ENCODE measurements around the gene SORL1.

The SORL1 gene

DNA sequence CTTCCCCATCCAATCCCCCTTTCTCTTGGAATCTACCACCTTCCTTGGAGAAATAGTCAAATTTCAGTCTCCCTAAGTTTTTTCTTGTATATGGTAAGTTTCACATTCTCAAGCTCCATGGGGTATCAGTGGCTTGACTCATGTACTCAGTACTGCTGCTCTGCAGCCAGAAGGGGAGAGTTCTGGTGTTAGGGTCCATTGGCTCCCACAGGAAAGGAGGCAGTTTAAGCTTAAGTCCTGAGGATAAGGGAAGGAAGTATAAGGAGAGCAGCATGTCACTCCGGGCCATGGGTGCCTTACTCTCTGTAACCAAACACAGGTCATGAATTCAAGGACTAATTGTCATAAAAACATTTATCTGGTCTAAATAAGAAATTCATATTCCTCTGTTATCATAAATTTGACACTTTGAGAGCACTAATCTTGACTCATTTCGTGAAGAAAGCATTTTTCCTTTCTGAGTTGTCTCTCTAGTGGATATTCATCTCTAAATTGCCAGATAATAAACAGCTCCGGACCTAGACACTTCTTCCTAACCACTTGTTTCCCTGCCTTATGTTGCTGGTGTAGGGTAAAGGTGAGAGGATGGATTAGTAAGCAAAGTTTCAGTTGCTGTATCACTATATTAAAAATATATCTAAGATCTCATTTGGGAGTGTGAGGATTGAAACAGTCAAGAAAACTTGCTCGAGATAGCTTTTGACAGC, 20.1 kb upstream of the SORL1 start:
- DNase-seq = no peak

- DNase-seq = no peak
These were observed 17.0 kb upstream of the SORL1 start for GRCh38 chr11:121435132-121435531.

DNA sequence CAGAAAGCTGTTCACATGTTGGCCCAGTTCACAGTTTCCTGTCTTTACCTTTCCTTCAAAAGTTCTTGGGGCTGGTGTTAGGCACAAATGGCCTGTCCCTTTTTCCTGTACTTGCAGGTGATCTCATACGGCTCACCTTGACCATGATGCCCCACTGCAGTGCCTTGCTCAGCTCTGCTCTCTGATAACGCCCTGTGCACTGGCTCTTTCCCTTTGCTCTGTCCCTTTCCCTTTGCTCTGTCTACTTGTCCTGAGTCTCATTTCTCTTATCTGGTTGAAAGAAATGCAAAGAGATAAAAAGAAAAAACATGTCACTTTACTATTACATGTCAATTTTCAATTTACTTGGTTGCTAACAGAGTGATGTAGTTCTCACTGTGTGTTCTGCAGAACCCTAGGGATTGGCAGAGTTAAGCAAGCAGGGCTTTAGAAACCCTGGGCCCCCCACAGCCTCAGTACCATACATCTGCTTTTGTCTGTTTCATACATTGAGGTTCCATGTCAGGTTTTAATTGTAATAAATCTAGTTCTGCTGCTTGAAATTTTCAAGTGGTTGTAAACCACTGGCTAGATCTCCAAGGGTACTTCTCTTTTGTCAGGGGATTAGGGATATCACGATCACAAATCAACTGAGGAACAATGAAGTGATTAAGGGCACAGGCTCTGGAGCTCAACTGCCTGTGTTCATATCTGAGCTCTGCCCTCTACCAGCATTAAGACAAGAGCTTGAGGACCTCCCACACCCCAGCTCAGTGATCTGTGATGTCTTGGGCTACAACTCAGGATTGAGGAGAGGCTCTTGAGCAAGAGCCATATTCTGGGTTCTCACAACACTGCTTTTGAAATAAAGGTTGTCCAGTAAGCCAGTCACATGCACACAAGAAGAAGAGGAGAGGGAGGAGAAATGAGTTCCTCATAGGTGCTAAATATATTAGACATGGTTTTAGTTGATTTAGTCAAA, 16.3 kb upstream of the SORL1 start:
- DNase-seq = no peak

DNA sequence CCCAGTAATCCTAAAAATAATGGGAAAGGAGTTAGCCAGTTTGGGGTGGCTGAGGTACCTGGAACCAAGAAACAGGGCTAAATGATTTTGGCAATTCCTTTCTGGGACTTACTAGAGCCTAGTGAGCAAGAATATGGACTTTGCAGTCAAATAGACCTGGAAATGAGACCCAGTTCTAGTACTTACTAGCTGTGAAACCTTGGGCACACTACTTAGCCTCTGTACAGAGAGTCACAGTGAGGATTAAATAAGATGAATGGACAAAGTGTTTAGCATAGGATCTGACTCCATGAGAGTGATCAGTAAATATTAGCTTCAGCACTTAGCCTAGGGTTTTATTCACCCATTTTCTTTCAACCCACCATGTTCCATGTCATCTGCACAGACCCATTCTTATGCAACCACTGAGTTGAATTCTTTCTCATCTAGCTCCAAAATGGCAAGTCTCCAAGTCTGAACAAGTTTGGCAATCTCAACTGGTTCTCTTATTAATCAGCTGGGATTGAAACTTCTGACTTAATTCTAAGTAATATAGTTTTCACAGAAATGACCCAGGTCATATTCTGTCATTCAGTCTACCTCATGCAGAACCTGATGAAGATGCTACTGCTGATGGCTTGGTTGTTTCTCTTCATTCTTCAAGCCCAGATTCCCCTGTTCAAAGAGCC, 15.0 kb upstream of the SORL1 start:
- DNase-seq = no peak

- DNase-seq = no peak
These were observed 14.4 kb upstream of the SORL1 start for GRCh38 chr11:121437686-121438078.

DNA sequence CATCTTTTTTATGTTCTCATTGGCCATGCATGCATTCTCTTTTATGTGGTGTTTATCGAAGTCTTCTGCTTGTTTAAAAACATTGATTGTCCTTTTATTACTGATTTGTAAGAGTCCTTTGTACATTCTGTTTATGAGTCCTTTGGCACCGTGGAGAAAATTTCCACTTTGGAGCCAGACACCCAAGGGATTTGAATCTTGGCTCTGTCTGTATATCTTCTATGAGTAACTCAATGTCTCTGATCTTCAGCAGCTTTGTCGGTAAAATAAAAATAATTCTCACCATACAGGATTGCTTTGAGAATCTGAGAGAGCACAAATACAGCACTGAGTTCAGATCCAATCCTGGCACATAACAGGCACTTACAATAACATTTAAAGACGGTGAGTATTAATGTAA, 12.8 kb upstream of the SORL1 start:
- DNase-seq = no peak

DNA sequence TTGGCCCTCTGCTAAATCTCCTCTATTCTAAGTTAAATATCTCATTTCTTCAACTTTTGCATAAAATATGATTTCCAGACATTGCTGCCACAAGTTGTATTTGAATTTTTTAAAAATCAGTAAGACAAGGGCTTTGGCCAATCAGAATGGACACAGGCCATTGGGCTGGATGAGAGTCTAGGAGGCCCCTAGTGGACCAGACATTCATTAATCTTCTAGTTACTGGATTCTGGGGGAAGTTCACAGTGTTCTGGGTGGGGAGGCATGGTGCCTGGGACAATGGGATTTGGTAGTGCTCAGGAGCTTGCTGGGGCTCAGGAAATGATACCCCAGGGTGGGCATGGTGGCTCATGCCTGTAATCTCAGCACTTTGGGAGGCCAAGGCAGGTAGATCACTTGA, 12.4 kb upstream of the SORL1 start:
- no peak for DNase-seq

GRCh38 chr11:121441521-121441920, 10.6 kb upstream of the SORL1 start:
- DNase-seq = no peak

DNA sequence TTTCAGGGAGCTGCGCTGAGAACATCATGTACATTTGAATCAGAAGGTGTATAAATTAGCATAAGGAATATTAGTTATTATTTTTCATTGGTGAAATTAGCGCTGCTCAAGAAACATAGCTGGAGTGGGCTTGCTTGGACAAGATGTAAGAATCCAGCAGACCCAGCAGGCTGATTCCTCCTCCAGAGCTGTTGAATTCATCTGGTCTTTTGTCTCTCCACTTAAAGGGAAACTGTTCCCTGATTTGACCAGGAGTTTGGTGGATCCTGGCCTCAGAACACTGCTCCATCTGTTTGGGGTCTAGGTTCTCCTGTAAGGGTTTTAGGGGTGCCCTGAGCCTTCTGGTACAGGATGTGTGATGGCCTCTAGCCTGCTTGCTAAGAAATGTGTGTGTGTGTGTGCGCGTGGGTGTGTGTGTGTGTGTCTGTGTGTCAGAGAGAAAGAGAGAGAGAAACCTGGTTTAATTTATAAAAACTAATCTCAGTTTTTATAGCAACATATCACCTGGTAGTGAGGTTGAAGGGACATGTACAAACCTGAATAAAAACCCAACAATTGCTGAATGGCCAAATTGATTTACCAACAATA, 8.3 kb upstream of the SORL1 start:
- DNase-seq = peak in 1 of 2 experiments; percentile 37

GRCh38 chr11:121444526-121444925, 7.6 kb upstream of the SORL1 start:
- no peak for DNase-seq

DNA sequence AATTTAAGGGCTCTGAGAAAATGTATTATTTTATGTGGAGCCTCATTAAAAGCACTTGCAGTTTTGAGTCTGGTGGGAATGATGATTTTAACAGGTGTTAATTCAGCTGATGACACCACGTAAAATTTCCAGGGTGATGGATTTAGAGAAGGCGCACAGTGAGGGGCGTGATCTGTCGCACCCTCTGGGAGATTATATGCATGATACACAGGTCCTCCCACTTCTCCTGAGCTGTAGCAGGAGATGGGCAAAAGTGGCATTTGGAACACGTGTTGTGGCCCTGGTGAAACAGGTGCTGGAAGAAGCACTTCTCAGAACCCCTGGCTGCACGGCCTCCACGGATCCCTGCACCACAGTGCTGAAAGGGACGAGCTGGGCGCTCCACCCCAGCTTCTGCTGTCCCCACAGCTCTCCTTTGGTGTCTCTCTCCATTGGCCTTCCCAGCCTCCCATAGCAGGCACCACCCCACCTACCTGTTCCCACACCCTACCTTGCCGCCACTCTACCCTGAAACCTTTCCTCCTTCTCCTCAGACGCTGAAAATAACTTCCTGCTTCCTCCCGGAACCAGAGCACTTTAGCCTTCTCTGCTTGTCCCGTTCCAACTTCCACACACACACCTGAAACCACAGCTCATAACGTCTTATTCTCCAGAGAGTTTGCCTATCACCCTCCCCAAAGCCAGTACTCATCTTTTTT, 6.9 kb upstream of the SORL1 start:
- no peak for DNase-seq

DNA sequence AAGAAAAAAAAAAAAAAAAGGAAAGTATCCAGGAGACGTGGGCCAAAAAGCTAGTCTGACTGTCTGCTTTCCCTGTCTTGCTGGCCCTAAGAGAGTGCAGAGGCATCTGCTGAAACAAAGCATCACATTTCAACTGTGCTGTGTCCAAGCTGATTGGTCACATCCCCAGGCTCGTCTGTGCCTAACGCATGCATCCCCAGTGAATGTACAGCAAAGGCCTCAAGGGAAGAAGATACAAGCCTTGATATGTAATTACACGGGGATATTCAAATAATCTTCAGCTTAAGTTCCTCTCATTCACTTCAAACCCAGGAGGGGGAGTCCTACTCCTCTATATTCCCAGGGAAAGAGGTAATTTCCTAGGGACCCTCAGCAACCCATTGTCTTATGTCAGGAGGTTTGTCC, 5.4 kb upstream of the SORL1 start:
- no peak for DNase-seq

DNA sequence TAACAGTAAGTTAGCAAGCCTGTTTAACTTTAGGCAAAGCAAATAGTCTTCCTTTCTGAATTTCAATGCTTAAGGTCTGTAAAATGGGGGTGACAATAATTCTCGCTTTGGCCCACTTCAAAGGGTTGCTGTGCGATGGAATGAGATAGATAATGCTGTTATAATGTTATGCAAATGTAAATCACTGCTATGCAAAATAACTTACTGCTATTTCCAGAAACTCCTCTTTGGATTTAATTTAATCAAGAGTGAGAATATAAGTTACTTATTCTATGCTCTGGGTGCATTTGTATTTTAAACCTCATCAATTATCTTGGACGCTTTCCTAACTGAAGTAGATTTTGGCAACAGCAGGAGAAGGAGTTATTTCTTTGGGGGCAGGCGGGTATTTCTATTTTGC, 4.1 kb upstream of the SORL1 start:
- DNase-seq = no peak

DNA sequence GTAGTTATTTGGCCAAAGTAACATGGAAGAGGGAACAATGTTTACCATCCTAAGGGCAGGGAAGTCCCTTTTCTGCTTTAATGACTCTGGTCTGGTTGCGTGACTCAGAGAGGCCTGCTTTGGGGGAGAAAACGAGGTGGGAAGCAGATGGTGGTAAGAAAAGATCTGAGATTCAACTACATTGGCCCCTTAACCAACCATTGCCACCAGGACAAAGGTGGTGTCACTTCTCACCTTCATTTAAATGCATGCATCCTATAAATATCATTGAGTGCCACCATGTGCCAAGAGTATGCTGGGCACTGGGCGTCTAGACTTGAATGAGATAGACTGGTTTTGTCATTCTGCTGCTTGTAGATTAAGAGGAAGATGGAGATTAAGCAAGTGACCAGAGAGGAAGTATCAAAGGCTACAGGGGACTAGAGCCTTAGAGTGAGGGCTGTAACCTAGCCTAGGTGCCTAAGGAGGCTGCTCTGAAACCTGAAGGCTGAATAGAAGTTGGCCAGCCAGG, 3.6 kb upstream of the SORL1 start:
- DNase-seq = no peak

- no peak for DNase-seq
These were observed 3.0 kb upstream of the SORL1 start for GRCh38 chr11:121449123-121449522.

DNA sequence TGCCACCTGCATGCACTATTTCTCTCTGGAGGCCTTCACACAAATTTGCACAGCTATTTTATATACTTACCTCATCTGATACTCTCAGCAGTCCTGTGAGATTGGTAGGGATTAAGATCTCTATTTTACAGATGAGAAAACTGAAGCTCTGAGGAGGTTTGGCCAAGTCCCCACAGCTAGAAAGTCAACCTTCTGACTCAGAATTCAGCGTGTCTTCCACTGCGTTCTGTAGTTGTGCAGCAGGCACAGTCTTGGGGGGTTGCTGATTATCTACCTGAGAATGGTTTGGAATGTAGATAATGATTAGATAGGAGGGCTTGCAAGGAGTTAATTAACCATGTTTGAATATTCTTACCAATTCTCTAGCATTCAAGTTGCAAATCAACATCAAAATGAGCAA, 2.5 kb upstream of the SORL1 start:
- DNase-seq = no peak

- DNase-seq = no peak
These were observed 1.7 kb upstream of the SORL1 start for GRCh38 chr11:121450401-121450800.

DNA sequence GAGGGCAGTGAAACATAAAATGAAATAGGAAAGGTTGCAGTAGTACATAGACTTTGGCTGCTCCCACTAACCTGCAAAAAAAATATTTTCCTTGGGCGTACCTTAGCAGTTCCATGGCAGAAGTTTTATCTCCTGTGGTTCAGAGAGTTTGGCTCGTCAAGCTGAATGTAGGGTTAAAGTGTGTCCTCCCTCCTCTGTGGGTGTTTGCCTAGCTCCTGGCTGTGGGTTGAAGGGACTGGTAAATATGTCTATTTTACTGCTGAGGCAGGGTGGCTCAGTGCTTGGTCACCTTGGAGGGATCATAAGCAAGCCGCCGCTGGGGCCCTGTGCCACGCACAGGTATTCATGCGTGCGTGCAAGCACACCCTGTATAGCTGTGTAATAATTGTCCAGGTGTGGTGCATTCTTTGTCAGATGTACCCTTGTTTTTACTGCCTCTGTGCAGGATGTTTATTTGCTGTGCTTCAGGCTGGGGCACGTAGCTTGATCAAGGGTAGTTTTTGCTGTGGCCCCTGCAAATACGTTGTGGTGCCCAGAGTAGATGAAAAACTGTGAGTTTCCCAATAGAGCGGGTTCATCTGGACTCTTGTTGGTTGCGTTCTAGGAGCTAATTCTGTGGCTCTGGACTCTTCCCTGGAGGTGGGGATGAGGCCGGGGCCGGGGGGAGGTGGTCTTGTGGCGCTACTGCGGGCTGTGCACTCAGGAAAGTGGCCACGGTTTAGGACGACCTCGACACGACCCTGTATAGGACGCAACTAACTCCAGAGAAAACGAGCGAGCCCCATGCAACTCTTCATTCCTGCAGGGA, 732 bp upstream of the SORL1 start:
- DNase-seq = peak; percentile 37 to 53

DNA sequence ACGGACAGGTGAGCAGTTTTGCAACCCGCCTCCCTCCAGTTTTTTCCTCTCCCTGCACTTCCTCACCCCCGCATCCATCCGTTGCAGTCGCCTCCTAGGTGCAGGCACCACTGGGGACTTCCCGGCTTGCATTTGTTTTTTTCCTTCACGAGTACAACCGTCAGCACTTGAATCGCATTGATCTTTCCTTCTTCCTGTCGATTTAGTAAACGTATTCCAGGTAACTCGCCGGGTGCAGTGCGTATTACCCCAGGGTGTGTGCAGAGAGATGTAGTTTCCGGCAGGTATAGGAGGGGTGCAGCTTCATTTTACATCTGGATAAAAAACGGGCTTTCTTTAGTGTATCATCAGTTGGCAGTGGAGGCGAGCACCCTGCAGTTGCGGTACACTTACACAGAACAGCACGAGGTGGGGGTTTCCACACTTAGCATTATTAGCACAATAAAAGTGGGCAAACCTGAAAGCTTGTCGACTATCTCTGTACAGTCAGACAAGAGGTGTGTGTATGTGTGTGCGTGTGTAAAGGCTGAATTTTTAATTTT, 566 bp downstream of the SORL1 start, which contains the start of gene SORL1-AS1:
Gene SORL1-AS1 (minus strand): TSS at position 359 of the 542 bp plus-strand sequence.
- peak; percentile 49 to 63 for DNase-seq

GRCh38 chr11:121453589-121454299, 1.6 kb downstream of the SORL1 start:
- DNase-seq = peak in 1 of 2 experiments; percentile 22

Measured in activated CD4-positive, alpha-beta T cell treated with anti-CD3 and anti-CD28 coated beads, Interleukin-2, amount 50 U/mL, for 48 hours (primary cell).